Stimulated activated CD4-positive, alpha-beta T cell treated with anti-CD3 and anti-CD28 coated beads, Interleukin-2, amount 100 ng/mL, for 48 hours (primary cell): ENCODE results near the gene COL19A1.

Source experiments
- DNase-seq, 2 donors: peaks; one replicate each; pipeline ENCODE4 v3.0.0-alpha.2; 2020

Gene COL19A1

DNA sequence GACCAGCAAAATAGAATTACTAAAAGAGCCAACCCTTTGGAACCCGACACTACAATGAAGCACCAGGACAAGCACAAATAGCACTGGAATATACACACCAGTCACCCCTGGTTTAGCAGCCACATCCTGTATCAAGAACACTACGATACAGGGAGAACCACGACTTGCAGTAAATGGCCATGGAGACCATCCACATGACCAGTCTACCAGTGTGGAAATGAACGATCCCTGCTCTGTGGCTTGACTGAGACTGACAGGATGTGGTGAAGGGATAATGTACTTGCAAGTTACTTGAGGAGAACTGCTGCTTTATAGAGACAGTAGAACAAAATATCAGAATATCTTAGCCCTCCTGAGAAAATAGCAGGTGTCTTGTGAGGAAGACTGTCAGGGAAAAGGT, 266.9 kb downstream of the COL19A1 start:
- DNase-seq: no peak

DNA sequence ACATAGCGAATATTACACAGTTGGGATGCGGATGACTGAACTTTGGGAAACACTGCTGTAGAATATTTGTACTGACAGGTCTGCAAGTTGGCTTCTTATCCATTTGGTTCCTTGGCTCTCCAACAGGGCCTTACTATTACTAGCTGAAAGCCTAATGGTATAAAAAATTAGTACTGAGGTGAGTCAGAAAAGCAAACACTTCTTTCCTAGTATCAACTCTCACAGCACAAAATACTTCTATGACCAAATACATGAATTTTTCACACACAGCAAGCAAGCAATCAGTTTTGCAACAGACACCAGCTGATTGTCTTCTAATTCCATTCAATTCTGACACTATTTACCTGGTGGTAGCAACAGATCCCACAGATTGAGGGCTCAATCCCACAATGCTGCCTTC, 268.2 kb downstream of the COL19A1 start:
- DNase-seq: no peak

DNA sequence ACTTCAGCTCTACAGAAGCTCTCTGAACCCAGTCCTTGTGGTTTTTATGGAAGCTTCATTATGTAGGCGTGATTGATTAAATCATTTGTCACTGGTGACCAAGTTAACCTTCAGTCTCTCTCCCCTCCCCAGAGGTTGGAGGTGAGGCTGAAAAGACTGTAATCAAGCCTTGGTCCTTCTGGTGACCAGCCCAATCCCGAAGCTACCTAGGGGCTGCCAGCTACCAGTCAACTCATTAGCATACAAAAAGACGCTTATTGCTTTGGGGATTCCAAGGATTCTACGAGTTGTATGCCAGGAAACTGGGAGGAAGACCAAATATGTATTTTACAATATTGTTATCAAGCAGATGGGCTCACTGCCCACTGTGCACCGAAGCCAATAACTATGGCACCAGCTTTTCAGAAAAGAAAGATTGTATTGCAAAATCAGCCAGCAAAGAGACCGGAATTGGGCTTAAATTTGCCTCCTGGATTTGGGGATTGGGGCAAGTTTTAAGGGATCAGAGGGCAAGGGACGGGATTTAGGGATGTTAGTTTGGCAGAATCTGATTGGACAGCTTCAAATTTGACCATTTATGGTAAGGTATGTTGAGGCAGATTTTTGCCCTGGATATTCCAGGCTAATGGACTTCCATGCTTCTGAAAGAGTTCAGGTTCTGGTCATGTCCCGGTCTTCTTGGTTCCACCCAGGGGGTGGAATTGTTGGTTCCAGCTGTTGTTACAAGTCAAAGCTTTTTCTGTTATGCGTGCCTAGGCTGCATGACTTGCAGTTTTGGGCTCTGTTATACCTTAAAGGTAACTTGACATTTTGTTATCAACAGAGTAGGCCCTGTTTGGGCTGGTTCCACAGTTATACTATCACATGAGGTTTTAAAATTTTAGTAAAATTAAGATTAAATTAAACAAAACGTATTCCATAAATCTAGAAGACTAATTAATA, 269.1 kb downstream of the COL19A1 start:
- no peak for DNase-seq

DNA sequence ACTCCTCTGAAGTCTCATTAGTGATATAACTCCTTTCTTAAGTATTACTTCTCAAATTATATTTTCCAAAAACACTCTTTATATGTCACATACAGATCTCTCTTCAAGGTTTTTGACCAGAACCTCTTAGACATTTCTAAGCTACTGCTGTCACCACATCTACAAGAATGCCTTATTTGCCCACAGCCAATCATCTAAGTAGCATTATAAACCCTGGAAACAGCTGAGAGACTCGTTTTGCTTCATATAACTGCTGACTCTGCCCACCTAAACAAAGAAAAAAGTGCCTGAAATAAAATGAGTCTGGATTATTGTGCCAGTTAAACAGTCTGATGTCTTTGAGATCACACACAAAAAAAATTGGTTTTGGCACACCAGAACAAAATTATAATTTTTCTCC, 270.6 kb downstream of the COL19A1 start:
- no peak for DNase-seq

DNA sequence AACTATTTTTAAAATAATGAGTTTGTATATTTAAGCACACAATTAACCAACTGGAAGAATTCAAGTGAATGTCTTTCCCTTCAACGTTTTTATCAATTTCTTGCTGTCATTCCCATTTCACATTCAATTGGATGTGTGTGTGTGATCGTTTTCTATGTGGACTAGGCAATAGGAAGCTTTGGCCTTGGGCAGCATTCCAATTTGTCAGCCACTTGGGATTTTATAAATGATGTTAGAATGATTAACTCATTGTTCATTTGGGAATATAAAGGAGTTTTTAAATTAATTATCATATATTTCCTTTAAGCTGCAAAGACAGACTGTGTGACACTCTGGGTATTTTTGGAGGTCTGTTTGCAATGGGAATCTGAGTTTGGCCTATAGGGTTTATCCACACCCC, 274.1 kb downstream of the COL19A1 start:
- no peak for DNase-seq

DNA sequence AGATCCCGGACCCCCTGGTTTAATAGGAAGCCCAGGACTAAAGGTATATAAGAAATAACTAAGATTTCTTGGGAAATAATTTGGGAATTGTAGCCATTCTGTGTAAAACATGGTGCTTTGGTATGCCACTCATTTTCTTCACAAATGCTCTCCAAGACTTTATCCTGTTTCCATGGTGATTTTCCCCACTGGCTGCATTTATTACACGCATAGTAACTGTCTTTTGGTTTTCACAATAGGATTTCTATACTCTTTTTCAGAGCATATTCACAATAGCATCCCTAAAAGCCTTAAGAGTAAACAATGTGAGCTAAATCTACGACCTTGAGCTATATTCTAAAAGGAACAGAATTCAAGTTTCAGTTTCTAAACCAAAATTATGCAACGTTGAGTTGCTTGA, 275.7 kb downstream of the COL19A1 start:
- no peak for DNase-seq

DNA sequence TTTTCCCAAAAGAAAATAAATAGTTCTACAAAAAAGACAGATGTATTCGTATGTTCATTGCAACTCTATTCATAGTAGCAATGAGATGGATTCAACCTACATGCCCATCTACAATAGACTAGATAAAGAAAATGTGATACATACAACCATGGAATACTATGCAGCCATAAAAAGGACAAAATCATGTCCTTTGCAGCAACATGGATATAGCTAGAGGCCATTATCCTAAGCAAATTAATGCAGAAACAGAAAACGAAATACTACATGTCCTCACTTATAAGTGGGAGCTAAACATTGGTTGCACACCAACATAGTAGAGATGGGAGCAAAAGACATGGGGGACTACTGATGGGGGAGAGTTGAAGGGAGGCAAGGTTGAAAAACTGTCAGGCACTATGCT, 278.8 kb downstream of the COL19A1 start:
- DNase-seq: no peak

DNA sequence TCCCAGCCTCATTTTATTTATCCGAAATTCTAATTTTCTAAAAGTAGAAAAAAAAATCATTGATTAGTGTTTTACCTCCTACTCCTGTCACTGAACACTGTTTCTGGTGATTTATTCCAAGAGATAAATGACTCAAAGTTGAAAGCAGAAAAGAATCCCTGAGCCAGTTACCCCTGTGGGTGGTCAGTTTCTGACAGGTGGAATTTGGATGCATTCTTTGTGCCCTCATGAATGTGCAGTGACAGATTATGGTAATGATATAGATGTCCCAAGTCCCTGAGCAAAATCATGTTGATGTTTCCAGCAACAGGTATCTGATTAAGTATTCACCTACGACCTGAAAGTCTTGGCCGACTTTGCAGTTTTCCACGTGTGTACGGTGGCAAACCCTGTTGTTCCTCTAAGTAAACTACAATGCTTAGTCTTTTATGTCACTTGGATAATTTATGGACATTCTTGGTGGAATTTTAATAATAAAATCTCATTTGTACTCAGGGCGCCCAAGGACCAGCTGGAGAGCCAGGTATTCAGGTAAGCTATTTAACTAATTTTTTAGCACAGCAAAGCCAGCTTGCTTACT, 282.9 kb downstream of the COL19A1 start:
- no peak for DNase-seq

DNA sequence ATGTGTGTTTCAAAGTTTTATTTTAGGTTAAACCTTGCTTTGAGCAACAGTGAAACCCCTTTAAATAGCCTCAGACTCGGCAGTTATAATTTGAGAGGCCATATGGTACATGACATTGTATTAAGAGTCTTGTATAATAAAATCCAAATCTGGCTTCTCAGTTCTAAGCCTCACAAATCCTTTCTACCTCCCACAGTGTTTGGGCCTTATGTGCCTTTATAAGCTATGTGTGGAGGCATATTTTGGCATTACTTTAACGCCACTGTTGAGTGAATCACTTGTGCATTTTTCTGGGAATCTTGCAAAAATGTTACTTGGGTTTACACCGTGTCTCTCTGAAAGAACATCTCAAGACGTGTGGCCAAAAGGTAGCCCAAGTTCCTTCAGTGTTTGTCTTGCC, 284.2 kb downstream of the COL19A1 start:
- DNase-seq: no peak

DNA sequence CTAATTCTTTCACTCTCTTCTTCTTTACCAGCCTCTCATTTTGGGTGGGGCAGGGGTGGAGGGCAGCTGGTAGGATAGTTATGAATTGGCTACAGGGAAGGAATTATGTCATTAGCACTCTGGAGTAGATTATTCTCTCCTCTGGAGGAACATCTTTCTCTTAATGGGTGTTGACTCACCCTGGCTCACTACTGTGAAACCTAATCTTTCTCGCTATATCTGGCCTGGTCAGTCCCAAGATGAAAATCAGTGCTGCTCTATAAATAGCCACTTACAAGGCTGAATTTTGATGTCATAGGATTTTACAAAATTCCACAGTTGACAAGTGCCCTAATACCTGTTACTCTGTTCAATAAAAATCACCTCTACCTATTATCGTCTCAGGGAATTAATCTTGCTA, 285.3 kb downstream of the COL19A1 start:
- no peak for DNase-seq

DNA sequence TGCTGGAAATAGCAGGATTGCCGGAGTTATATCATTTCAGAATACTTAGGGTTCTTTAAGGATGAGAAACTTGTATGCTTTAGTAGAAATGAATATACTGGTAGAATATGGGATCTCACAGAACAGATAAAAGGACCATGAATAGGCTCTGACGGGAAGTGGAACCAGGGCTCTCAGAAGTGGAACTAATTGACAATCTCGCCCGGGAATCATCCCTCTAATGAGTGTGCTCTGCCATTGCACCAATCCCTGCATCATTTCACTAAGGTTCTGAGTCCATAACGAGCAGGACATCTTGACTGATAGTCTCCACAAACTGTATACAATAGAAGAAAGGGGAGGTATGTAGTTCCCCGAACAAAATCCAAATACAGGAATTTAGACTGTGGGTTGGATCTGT, 286.4 kb downstream of the COL19A1 start:
- no peak for DNase-seq

DNA sequence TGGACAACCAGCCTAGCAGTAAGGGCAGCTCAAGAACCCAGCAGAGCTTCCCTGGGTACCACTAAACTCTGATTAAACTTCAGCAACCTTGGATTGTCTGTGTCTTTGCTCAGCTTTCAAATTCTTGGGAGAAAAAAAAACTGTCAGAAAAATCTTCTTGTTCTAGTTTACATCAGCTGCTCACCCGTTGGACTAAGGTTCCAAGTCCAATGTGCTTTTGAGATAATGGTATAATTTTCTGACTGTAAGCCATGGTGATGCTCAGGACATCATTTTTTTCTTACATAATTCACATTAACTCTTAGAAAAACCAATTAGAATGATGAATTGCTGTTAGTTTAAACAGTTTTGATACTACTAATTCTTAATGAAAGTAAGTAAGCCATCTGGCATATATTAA, 290.7 kb downstream of the COL19A1 start:
- no peak for DNase-seq

DNA sequence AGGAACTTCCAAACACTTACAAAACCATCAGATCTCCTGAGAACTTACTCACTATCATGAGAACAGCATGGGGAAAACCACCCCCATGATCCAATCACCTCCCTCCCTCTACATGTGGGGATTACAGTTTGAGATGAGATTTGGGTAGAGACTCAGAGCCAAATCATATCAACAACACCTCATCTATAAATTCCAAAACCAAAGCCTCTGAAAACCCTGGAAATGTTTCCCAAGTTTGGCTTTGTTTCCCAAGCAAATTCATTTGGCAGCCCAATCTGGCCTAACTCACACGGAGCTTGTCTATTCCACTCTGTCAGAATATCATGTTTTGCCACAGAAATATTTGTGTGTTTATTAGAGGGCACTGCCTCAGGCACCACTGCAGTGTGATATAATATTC, 293.9 kb downstream of the COL19A1 start:
- no peak for DNase-seq

DNA sequence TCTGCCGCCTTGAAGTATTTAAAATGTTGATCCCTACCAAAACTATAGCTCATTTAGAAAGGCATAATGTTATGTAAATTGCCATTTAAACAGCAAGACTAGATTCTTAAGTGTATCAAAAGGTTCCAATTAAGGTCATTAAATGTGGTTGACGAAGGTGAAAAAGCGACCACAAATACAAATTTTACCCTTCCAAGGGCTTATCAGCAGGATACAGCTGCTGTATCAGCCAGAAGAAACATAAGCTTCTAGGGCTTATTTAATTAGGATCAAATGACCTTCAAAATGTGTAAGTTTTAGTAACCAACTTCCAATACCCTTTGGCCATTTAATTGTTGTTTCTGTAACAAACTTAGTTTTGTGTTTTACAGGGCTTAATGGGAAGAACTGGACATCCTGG, 296.6 kb downstream of the COL19A1 start:
- DNase-seq: no peak

DNA sequence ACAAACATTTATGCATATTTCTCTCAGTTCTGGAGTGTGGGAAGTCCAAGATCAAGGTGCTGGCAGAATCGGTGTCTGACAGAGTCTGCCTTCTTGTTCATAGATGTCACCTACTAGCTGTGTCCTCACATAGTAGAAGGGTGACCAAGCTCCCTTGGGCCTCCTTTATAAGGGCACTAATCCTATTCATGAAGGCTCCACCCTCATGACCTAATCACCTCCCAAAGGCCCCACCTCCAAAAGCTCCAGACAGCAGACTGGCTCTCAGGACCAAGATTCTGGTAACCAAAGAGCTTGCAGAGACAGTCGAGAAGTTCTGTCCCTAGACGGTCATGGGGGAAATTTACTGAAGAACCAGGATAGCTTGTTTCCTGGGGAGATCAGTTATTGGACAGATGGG, 297.4 kb downstream of the COL19A1 start:
- no peak for DNase-seq

DNA sequence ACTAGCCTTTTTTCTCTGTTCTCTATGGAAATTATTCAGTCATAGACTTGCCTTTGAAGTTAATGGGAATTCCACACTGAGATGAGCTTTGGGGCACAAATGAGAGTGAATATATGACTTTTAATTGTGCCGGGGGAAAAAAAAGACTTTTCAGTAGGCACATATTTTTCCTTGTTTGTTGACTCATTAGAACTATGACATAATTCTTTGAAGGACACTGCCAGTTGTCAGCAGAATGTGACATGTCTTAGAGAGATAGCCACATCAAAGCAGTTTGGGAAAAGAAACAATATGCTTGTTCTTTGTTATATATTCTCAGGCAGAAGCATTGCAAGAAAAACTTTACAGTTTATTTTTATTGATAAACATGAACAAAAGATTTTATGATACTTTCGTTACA, 298.2 kb downstream of the COL19A1 start:
- DNase-seq: no peak

DNA sequence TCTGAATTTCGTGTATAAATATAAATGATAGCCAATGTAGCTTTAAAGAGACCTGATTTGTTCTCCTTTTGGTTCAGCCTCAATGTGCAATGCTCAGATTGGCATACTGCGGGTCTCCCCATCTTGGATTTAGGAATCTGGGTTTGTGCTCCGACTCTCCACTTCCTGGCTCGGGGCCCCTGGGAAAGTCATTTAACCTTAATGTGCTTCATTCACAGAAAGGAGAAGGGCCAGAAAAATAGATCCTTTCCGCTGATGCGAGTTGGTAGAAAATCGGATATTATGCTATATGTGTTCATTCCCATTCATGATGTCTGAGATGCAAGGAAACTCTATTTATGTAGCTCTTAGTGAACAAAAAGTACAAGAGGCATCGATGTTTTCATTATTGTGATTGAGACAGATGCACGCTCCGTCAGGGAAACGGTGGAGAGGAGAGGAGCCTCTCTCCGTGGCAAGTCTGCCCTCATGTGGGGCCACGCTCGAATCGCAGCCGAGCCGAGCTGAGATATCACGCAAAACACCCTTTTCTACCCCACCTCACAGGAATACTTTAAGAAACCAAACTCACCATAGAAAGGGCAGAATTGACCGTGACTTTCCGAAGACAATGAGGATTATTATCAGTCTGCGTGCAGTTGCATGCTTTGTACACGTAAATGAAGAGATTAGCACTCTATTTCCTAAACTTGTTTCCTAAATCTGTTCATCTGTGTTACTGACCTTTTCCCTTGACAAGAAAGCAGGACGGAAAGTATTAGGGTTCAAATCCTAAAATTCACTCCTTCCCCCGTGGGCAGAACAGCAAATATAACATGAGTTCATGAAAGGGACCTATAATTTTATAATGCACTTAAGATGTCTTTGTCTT, 300.0 kb downstream of the COL19A1 start:
- DNase-seq: peak; percentile 37 to 38

DNA sequence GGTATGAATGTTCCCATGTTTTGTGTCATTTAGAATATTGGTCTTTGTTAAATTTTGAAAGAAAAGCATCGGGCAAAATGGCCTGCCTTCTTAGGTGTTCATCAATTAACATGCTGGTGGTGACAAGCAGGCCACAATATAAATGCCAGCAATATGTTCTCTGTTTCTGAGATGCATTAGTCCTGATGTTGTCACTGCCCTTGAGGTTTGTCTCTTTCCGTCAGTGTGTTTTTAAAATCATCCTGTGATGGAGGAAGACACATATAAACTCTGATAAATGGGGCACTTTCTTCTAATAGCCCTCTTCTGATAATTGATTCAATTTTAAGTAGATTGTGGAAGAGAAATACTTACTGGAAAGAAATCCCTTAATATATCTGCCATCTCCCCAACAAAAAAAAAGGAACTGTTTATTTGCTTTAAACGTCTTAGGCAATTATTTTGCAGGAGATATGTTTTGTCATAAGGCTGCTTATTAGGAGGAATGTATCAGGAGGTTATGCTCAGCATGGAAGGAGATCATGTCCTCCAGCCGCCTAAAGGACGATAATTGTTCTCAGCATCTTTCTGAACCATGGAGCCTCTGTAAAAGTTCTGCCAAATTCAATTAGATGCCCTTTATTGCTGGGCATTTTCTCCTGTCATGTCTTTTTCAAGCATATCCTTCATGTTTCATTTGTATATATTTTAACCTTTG, 302.5 kb downstream of the COL19A1 start:
- DNase-seq: no peak

DNA sequence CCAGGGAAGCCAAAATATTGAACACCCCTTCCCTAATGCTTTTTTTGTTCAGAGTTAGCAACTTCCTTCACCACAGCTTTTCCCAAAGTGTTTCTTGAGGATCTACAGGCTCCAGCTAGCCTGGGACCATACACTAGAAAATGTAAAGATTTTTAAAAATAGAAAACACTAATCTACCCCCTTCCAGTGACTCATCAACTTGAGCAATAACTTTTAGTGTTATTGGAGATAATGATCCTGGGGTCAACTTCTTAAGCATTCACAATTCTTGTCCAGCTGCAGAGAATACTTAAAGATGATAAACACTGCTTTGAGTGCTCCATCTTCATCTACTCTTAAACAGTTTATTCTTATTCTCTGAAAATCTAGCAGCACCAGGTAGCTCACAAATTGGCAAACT, 304.9 kb downstream of the COL19A1 start:
- no peak for DNase-seq

DNA sequence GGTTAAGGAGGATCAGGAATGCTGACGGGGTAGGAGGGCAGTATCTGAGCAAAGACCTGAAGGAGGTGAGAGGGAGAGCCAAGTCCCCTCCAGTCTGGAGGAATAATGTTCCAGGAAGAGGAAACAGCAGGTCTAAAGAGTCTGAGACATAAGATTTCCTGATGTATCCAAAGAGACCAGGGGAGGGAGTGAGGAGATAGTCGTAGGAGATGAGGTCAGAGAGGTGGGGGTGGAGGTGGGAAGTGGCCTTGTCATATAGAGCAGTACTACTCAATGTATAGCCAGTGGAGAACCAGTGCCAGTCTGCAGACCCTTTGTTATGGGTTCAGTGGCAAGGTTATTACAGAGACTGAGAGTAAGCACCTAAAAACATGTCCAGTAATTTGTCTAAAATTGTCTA, 305.9 kb downstream of the COL19A1 start:
- DNase-seq: no peak

DNA sequence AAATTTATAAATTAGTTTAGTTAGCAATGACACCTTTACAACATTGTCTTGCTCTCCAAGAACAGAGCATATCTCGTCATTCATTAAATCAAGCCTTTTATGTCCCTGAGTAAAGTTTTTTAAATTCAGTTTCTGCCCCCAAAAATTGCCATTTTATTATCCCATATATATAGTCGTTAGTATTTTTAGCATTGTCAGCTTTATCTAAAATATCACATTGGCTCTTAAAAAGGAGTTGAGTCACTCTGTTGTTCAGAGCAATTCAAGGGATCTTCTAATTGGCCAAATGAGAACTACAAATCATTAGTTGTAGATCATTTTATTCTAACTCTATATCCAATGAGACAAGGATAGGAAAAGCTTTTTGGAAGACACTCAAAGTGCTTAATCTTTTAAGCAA, 309.4 kb downstream of the COL19A1 start:
- DNase-seq: no peak

DNA sequence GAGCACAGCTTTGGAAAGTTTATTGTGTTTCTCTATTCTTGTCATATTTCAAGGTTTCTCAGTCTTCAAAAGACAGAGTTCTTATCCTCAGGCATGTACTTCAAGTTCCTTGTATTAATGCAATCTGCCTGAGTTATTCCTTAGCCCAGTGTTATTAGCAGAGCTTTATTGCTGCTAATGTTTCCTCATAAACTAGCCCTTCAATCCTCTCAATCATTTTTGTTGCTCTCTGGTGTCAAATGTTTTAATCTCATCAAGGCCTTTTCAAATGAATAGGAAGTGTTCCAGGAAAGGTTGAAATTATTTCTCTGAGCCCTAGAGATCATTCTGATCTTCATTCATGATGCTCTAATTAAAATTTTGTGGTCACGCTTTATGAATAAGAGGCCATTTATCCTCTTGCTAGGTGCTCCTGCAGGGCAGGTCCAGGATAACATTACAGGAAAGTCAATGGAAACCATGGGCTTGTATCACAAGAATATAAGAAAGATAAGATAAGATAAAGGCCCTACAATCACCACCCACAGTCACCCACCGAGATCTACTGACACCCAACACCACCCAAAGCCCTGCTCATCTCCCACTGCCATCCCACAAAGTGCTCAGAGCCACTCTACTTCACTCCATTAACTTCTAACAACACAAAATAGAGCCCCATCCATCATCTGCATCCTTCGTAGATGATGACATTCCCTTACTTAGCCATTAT, 310.6 kb downstream of the COL19A1 start:
- DNase-seq: no peak
